Transverse colon (tissue), 4 donors: ENCODE results near the gene CLCA4.

ENCODE experiments used
- EP300 ChIP-seq: sonication (generic); formaldehyde crosslinking; IDR thresholded peaks from one replicate; pipeline ENCODE4 v1.6.1; 2017; ENCODE audit warnings: antibody characterized with exemption, low read depth
- POLR2A ChIP-seq: fragments of 450-650 bp; IDR thresholded peaks from one replicate; pipeline ENCODE4 v1.6.1; 2016; ENCODE audit warnings: antibody characterized with exemption, mild to moderate bottlenecking, moderate library complexity
- POLR2AphosphoS5 ChIP-seq, 3 donors: sonication (generic); formaldehyde crosslinking; IDR thresholded peaks; one replicate each; pipeline ENCODE4 v1.6.1; 2016; ENCODE audit warnings: antibody characterized with exemption in 3 of 3
- TF ChIP-seq, protein P1 (sequence below), 5 experiments: fragments of 200-600 bp in 3 of 5; fragments of 450-650 bp in 2 of 5; sonication (generic) in 3 of 5; IDR thresholded peaks; 1 replicate in 2 of 5; 2 replicates in 3 of 5; pipeline ENCODE4 v1.5.1; 2016 to 2017; ENCODE audit warnings: antibody characterized with exemption in 5 of 5, inconsistent platforms in 3 of 5, mild to moderate bottlenecking in 2 of 5, moderate library complexity in 1 of 5

DNA sequence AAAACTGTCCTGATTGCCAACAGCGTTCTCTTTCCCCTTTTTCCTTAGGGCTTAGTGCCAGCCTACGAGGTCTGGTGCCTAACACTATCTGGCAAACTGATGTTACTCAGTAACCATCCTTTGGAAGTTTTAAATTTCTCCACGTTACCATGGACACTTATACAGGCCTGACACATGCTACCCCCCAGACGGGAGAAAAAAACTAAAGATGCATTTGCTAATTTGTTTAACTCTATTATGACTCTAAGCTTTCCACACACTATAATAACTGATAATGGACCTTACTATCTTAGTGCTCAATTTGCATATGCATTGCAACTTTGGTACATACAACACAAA lies 41.3 kb upstream of the CLCA4 start:
- TF ChIP-seq POLR2AphosphoS5 (IDR thresholded peaks at IDR 0.05) = no peak
- TF ChIP-seq, protein P1, sequence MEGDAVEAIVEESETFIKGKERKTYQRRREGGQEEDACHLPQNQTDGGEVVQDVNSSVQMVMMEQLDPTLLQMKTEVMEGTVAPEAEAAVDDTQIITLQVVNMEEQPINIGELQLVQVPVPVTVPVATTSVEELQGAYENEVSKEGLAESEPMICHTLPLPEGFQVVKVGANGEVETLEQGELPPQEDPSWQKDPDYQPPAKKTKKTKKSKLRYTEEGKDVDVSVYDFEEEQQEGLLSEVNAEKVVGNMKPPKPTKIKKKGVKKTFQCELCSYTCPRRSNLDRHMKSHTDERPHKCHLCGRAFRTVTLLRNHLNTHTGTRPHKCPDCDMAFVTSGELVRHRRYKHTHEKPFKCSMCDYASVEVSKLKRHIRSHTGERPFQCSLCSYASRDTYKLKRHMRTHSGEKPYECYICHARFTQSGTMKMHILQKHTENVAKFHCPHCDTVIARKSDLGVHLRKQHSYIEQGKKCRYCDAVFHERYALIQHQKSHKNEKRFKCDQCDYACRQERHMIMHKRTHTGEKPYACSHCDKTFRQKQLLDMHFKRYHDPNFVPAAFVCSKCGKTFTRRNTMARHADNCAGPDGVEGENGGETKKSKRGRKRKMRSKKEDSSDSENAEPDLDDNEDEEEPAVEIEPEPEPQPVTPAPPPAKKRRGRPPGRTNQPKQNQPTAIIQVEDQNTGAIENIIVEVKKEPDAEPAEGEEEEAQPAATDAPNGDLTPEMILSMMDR (IDR thresholded peaks at IDR 0.05) = no peak
- no peak for TF ChIP-seq POLR2A
- TF ChIP-seq EP300 = no peak
